Endothelial cell of umbilical vein (primary cell): ENCODE results near the gene SYTL1. TPM values are rescaled to one million over a fixed set of nuclear protein-coding genes. Genes with fewer than 3 reads are reported as not detected.

Experiments
- BruUV-seq: library from RNA; stranded (reverse); fragments of 400-500 nt; replicated peaks from 2 replicates; lab custom pipeline; 2021; lab: Mats Ljungman, UMichigan
- CTCF ChIA-PET: fragments of 300-600, 350-600 bp; sonication (Branson Sonifier 250); formaldehyde crosslinking; loops from one replicate; lab custom pipeline; 2021; ENCODE audit warnings: antibody characterized with exemption, inconsistent platforms; lab: Charles Lee
- POLR2A ChIA-PET: fragments of 300-600, 350-600 bp; sonication (Branson Sonifier 250); formaldehyde crosslinking; loops from one replicate; lab custom pipeline; 2021; ENCODE audit warnings: antibody characterized with exemption, inconsistent platforms; lab: Charles Lee
- DNase-seq: peaks from one replicate; pipeline ENCODE4 v3.0.0-alpha.2; 2011; ENCODE audit warnings: low read depth, low spot score
- FAIRE-seq: peaks from 2 replicates; lab custom pipeline; 2011; peaks lifted over from hg19 to GRCh38; lab: Jason Lieb, UNC
- H2AFZ ChIP-seq: 2 replicates; pipeline ENCODE4 v1.6.0; 2012; ENCODE audit warnings: low read depth, low read length, control low read depth, inconsistent platforms
- H3K27ac ChIP-seq: 2 replicates; pipeline ENCODE4 v1.5.1; 2011; ENCODE audit warnings: low read depth, mild to moderate bottlenecking, control low read depth, low read length, moderate library complexity; ENCODE audit not compliant: insufficient read depth
- H3K27me3 ChIP-seq, 2 experiments: 2 replicates each; pipeline versions ENCODE4 v1.6.0 to v1.6.1; 2011; ENCODE audit warnings: low read length in 2 of 2, mixed read lengths in 1 of 2; ENCODE audit not compliant: control insufficient read depth in 2 of 2, insufficient read depth in 2 of 2
- H3K36me3 ChIP-seq, 2 experiments: 2 replicates in 1 of 2; 3 replicates in 1 of 2; pipeline ENCODE4 v1.5.1; 2011; ENCODE audit warnings: low read length in 2 of 2, mild to moderate bottlenecking in 1 of 2, moderate library complexity in 1 of 2; ENCODE audit not compliant: control insufficient read depth in 2 of 2, insufficient read depth in 2 of 2; ENCODE audit errors: extremely low read depth in 1 of 2
- H3K4me1 ChIP-seq: 3 replicates; pipeline ENCODE4 v1.5.1; 2011; ENCODE audit warnings: mild to moderate bottlenecking, low read length; ENCODE audit not compliant: control insufficient read depth, insufficient read depth; ENCODE audit errors: extremely low read depth
- H3K4me2 ChIP-seq: 2 replicates; pipeline ENCODE4 v1.6.1; 2011; ENCODE audit warnings: low read length, control low read depth, mixed read lengths; ENCODE audit not compliant: insufficient read depth
- H3K4me3 ChIP-seq, 3 experiments: fragments of 200-600 bp in 1 of 3; sonication (generic), shearing (Covaris generic) in 1 of 3; replicated peaks in 1 of 3; 2 replicates each; pipeline ENCODE4 v1.5.1; 2011 to 2016; ENCODE audit warnings: control low read depth in 3 of 3, low read length in 3 of 3, mild to moderate bottlenecking in 2 of 3, inconsistent platforms in 1 of 3, low read depth in 1 of 3, moderate library complexity in 1 of 3; ENCODE audit not compliant: insufficient read depth in 1 of 3
- H3K79me2 ChIP-seq: 2 replicates; pipeline ENCODE4 v1.6.0; 2012; ENCODE audit warnings: low read length, inconsistent platforms; ENCODE audit not compliant: control insufficient read depth, insufficient read depth
- H3K9ac ChIP-seq: replicated peaks from 2 replicates; pipeline ENCODE3; 2011; ENCODE audit warnings: low read length, control low read depth; ENCODE audit not compliant: insufficient read depth; ENCODE audit errors: extremely low read depth
- H3K9me1 ChIP-seq: replicated peaks from 3 replicates; pipeline ENCODE4 v1.6.0; 2011; ENCODE audit warnings: mild to moderate bottlenecking, low read length; ENCODE audit not compliant: control insufficient read depth, insufficient read depth; ENCODE audit errors: extremely low read depth
- H3K9me3 ChIP-seq: replicated peaks from 2 replicates; pipeline ENCODE4 v1.5.1; 2012; ENCODE audit warnings: low read length, inconsistent platforms; ENCODE audit not compliant: control insufficient read depth, insufficient read depth
- H4K20me1 ChIP-seq: replicated peaks from 2 replicates; pipeline ENCODE3; 2011; ENCODE audit warnings: mild to moderate bottlenecking, low read length; ENCODE audit not compliant: control insufficient read depth, insufficient read depth; ENCODE audit errors: extremely low read depth
- CTCF ChIP-seq, 2 donors: IDR thresholded peaks; 1 replicate in 1 of 2; 2 replicates in 1 of 2; pipeline ENCODE4 v1.5.1; 2011; ENCODE audit warnings: low read length in 2 of 2, mild to moderate bottlenecking in 2 of 2, moderate library complexity in 2 of 2, control low read depth in 1 of 2, inconsistent platforms in 1 of 2, low read depth in 1 of 2; ENCODE audit not compliant: insufficient read depth in 1 of 2; ENCODE audit errors: extremely low read depth in 1 of 2
- EZH2 ChIP-seq: IDR thresholded peaks from 2 replicates; pipeline ENCODE4 v1.6.1; 2012; ENCODE audit warnings: borderline replicate concordance, low read depth, mild to moderate bottlenecking, moderate library complexity, low read length, inconsistent platforms; ENCODE audit not compliant: severe bottlenecking
- FOS ChIP-seq: IDR thresholded peaks from 2 replicates; pipeline ENCODE4 v1.6.1; 2011; ENCODE audit warnings: mild to moderate bottlenecking, low read length, moderate library complexity, borderline replicate concordance; ENCODE audit not compliant: insufficient read depth
- GATA2 ChIP-seq: IDR thresholded peaks from 2 replicates; pipeline ENCODE4 v1.7.0; 2011; ENCODE audit warnings: low read depth, mild to moderate bottlenecking, moderate library complexity, mixed read lengths, low read length; ENCODE audit not compliant: insufficient read length, insufficient read depth
- JUN ChIP-seq: IDR thresholded peaks from 2 replicates; pipeline ENCODE4 v1.6.1; 2011; ENCODE audit warnings: borderline replicate concordance, low read depth; ENCODE audit not compliant: insufficient read length, insufficient read depth
- MAX ChIP-seq: IDR thresholded peaks from 2 replicates; pipeline ENCODE4 v1.6.1; 2011; ENCODE audit not compliant: insufficient read depth, insufficient read length
- MYC ChIP-seq: IDR thresholded peaks from one replicate; pipeline ENCODE4 v1.6.1; 2011; ENCODE audit warnings: mild to moderate bottlenecking, low read depth, low read length
- POLR2A ChIP-seq: IDR thresholded peaks from 2 replicates; pipeline ENCODE4 v1.6.1; 2012; ENCODE audit warnings: low read depth, mild to moderate bottlenecking, control low read depth, low read length
- POLR2AphosphoS5 ChIP-seq: IDR thresholded peaks from 2 replicates; pipeline ENCODE4 v1.6.1; 2012; ENCODE audit warnings: low read depth, mild to moderate bottlenecking, control low read depth, low read length, moderate library complexity; ENCODE audit not compliant: insufficient read depth
- dilution Hi-C: fragments of 300-500 bp; cut with MboI; formaldehyde crosslinking; loops from one replicate; pipeline ENCODE4 v1.15.0; 2019; ENCODE audit warnings: low sequenced_read_pairs; ENCODE audit not compliant: extremely low pct_ligation_motif_present
- intact Hi-C: fragments of 100-400 bp; cut with micrococcal nuclease; formaldehyde crosslinking; loops from one replicate; pipeline ENCODE4 v1.10.0; 2022
- polyA plus RNA-seq, 4 experiments: library from polyadenylated mRNA; depleted of rRNA in 3 of 4; stranded (reverse) in 3 of 4; unstranded in 1 of 4; fragments of >200 nt; gene quantifications; 2 replicates each; pipeline versions ENCODE4 v1.2.1 to v1.2.3, GENCODE V29; 2011 to 2012; ENCODE audit warnings: missing spikeins in 1 of 4
- total RNA-seq: library from RNA; stranded (reverse); gene quantifications from 2 replicates; pipeline ENCODE4 v1.2.3, GENCODE V29; 2021

SYTL1 gene
- total and polyA plus RNA-seq, 2 donors (not counting 3 experiments of a cell fraction or from before 2014, with no cell fraction given): 0.04 TPM; not detected in 1

- no peak for FAIRE-seq
Measured at GRCh38 chr1:27335506-27336422, 6.1 kb upstream of the SYTL1 start.

More at GRCh38 chr1:27335506-27336422, 6.1 kb upstream of the SYTL1 start:
- Histone ChIP-seq H4K20me1 (no peaks in the 10 kb centered on the region), H3K9me1 (no peaks in the 10 kb centered on the region), H3K79me2 (no peaks in the 10 kb centered on the region), H2AFZ (no peak overlapping the region), H3K4me2 (no peak overlapping the region), H3K27me3 (no peaks in the 10 kb centered on the region), H3K9me3 (no peaks in the 10 kb centered on the region), H3K36me3 (peaks cover 5 to 47% of the 10 kb centered on the region in 2 experiments), H3K4me3 (no peak overlapping the region), H3K4me1 (no peaks in the 10 kb centered on the region), H3K9ac (no peak overlapping the region), H3K27ac (no peak overlapping the region)
- intact Hi-C loops (no loop called here), dilution Hi-C loops (no loop called here)
- POLR2A ChIA-PET: no interaction called here
- BruUV-seq: TSS peak; percentile 29
- DNase-seq: no peak
- no peak for TF ChIP-seq FOS
- no peak for TF ChIP-seq GATA2
- TF ChIP-seq CTCF (IDR thresholded peaks at IDR 0.05; ENCODE audit: extremely low read depth in 1 of 2, insufficient read depth in 1 of 2, low read depth in 1 of 2, low read length in 2 of 2): no peak
- TF ChIP-seq EZH2: no peak
- no peak for TF ChIP-seq MYC
- no peak for TF ChIP-seq JUN
- no peak for TF ChIP-seq POLR2AphosphoS5
- TF ChIP-seq MAX: no peak
- TF ChIP-seq POLR2A: no peak
- CTCF ChIA-PET: interaction anchor here (0.9 to 1.4 kb wide), 4 partner anchors 30 to 60 kb away, joined by 3 to 5 read pairs (median 4); no protein-coding TSS in a partner anchor
